CD4-positive, alpha-beta T cell treated with Interleukin-15 for 1 hour (primary cell): Measurements from ENCODE around the gene RACGAP1.
"Not testable (repeated sequence)": the region's sequence is repeated elsewhere in the genome, so short reads cannot be mapped to it uniquely, and the experiment has no call there.

Experiments
- DNase-seq: peaks from one replicate; pipeline ENCODE4 v3.0.0-alpha.2; 2020

The RACGAP1 gene

GRCh38 chr12:50055831-50056638 lies 30.7 kb upstream of the RACGAP1 start:
- DNase-seq, result peak; percentile 44

GRCh38 chr12:50053583-50053982 lies 28.3 kb upstream of the RACGAP1 start:
- no peak for DNase-seq

GRCh38 chr12:50052964-50053363 lies 27.7 kb upstream of the RACGAP1 start:
- DNase-seq, result no peak

GRCh38 chr12:50052544-50052943 lies 27.2 kb upstream of the RACGAP1 start:
- no peak for DNase-seq

- DNase-seq, result no peak
Observed at GRCh38 chr12:50051101-50051806, 26.0 kb upstream of the RACGAP1 start.

- DNase-seq, result peak; percentile 24
Observed at GRCh38 chr12:50050410-50051098, 25.3 kb upstream of the RACGAP1 start.

GRCh38 chr12:50050119-50050385 lies 24.8 kb upstream of the RACGAP1 start:
- DNase-seq, result no peak

- DNase-seq, result no peak
Observed at GRCh38 chr12:50049254-50050118, 24.2 kb upstream of the RACGAP1 start.

- DNase-seq, result no peak
Observed at GRCh38 chr12:50047693-50048250, 22.5 kb upstream of the RACGAP1 start.

GRCh38 chr12:50043854-50044253 lies 18.6 kb upstream of the RACGAP1 start:
- DNase-seq, result no peak

GRCh38 chr12:50043308-50043707 lies 18.0 kb upstream of the RACGAP1 start:
- DNase-seq, result no peak

GRCh38 chr12:50042693-50043092 lies 17.4 kb upstream of the RACGAP1 start:
- DNase-seq, result no peak

- no peak for DNase-seq
Observed at GRCh38 chr12:50041962-50042361, 16.7 kb upstream of the RACGAP1 start.

GRCh38 chr12:50041062-50041860 lies 16.0 kb upstream of the RACGAP1 start:
- no peak for DNase-seq

GRCh38 chr12:50040657-50041056 lies 15.4 kb upstream of the RACGAP1 start:
- DNase-seq, result no peak

GRCh38 chr12:50039151-50039835 lies 14.0 kb upstream of the RACGAP1 start:
- peak; percentile 71 for DNase-seq

- DNase-seq, result no peak
Observed at GRCh38 chr12:50038336-50038735, 13.0 kb upstream of the RACGAP1 start.

- peak; percentile 26 for DNase-seq
Observed at GRCh38 chr12:50032854-50033581, 7.7 kb upstream of the RACGAP1 start.

- no peak for DNase-seq
Observed at GRCh38 chr12:50032515-50032853, 7.2 kb upstream of the RACGAP1 start.

GRCh38 chr12:50030449-50030848 lies 5.2 kb upstream of the RACGAP1 start:
- DNase-seq, result not testable (repeated sequence)

GRCh38 chr12:50026691-50027090 lies 1.4 kb upstream of the RACGAP1 start:
- no peak for DNase-seq
